H1 (cell line): Measurements from ENCODE around the gene SLC7A14. TPM values are rescaled to one million over a fixed set of nuclear protein-coding genes. Genes with fewer than 3 reads are reported as not detected.

Experiments used
- CTCF ChIA-PET: fragments of 300-600 bp; sonication (Branson Sonifier 250); formaldehyde crosslinking; loops from one replicate; lab custom pipeline; 2021; ENCODE audit not compliant: partially characterized antibody; lab: Charles Lee
- POLR2A ChIA-PET: fragments of 300-600 bp; sonication (Branson Sonifier 250); formaldehyde crosslinking; loops from one replicate; lab custom pipeline; 2021; ENCODE audit warnings: inconsistent platforms; ENCODE audit not compliant: partially characterized antibody; lab: Charles Lee
- DNase-seq, 2 experiments: peaks; one replicate each; pipeline versions ENCODE4 v3.0.0 to v3.0.0-alpha.2; 2010 to 2022; ENCODE audit warnings: low spot score in 2 of 2, low read depth in 1 of 2, mixed read lengths in 1 of 2
- FAIRE-seq: peaks from 2 replicates; lab custom pipeline; 2011; peaks lifted over from hg19 to GRCh38; lab: Jason Lieb, UNC
- H2AFZ ChIP-seq: 2 replicates; pipeline ENCODE4 v1.8.1; 2012; ENCODE audit warnings: low read length, inconsistent platforms
- H2AK5ac ChIP-seq: 2 replicates; pipeline ENCODE4 v1.6.1; 2013; ENCODE audit warnings: low read depth, low read length
- H2BK120ac ChIP-seq: replicated peaks from 2 replicates; pipeline ENCODE3; 2013; ENCODE audit warnings: low read depth, low read length, inconsistent platforms
- H2BK12ac ChIP-seq: 2 replicates; pipeline ENCODE4 v1.6.1; 2013; ENCODE audit warnings: low read depth, low read length
- H2BK15ac ChIP-seq: 2 replicates; pipeline ENCODE4 v1.6.1; 2013; ENCODE audit warnings: low read length
- H2BK20ac ChIP-seq: 2 replicates; pipeline ENCODE4 v1.6.1; 2013; ENCODE audit warnings: low read length
- H2BK5ac ChIP-seq: 2 replicates; pipeline ENCODE4 v1.6.1; 2013; ENCODE audit warnings: low read depth, low read length
- H3K14ac ChIP-seq: 2 replicates; pipeline ENCODE4 v1.6.1; 2013; ENCODE audit warnings: inconsistent platforms; ENCODE audit not compliant: insufficient read length
- H3K18ac ChIP-seq: 2 replicates; pipeline ENCODE4 v1.6.1; 2013; ENCODE audit warnings: low read length; ENCODE audit errors: extremely low read depth
- H3K23ac ChIP-seq: 2 replicates; pipeline ENCODE4 v1.6.1; 2013; ENCODE audit warnings: inconsistent platforms; ENCODE audit not compliant: insufficient read length
- H3K23me2 ChIP-seq: 2 replicates; pipeline ENCODE4 v1.6.1; 2013; ENCODE audit warnings: low read depth, low read length
- H3K27ac ChIP-seq: 2 replicates; pipeline ENCODE4 v1.6.1; 2011; ENCODE audit warnings: low read depth, low read length, inconsistent platforms
- H3K27me3 ChIP-seq, 4 experiments: replicated peaks in 1 of 4; 1 replicate in 1 of 4; 2 replicates in 3 of 4; pipeline versions ENCODE4 v1.6.1 to v1.8.1; 2011 to 2013; ENCODE audit warnings: low read length in 3 of 4, mild to moderate bottlenecking in 3 of 4, inconsistent platforms in 2 of 4, mixed read lengths in 2 of 4, moderate library complexity in 1 of 4; ENCODE audit not compliant: control insufficient read depth in 3 of 4, insufficient read depth in 3 of 4; ENCODE audit errors: extremely low read depth in 1 of 4
- H3K36me3 ChIP-seq, 4 experiments: 2 replicates each; pipeline versions ENCODE4 v1.6.1 to v1.8.1; 2011 to 2013; ENCODE audit warnings: mild to moderate bottlenecking in 4 of 4, low read length in 3 of 4, moderate library complexity in 2 of 4, control low read depth in 1 of 4, inconsistent platforms in 1 of 4; ENCODE audit not compliant: insufficient read depth in 4 of 4, control insufficient read depth in 2 of 4
- H3K4ac ChIP-seq: replicated peaks from 2 replicates; pipeline ENCODE3; 2013; ENCODE audit warnings: low read length, low read depth, mixed read lengths, inconsistent platforms; ENCODE audit not compliant: insufficient read length
- H3K4me1 ChIP-seq, 4 experiments: replicated peaks in 1 of 4; 1 replicate in 1 of 4; 2 replicates in 3 of 4; pipeline versions ENCODE4 v1.6.1 to v1.8.1; 2011 to 2013; ENCODE audit warnings: low read length in 3 of 4, inconsistent platforms in 2 of 4, mixed read lengths in 1 of 4; ENCODE audit not compliant: insufficient read depth in 4 of 4, control insufficient read depth in 3 of 4
- H3K4me2 ChIP-seq, 2 experiments: 2 replicates each; pipeline versions ENCODE4 v1.6.1 to v1.8.1; 2011 to 2013; ENCODE audit warnings: low read depth in 2 of 2, low read length in 2 of 2, control low read depth in 1 of 2, inconsistent platforms in 1 of 2, mild to moderate bottlenecking in 1 of 2; ENCODE audit not compliant: insufficient read depth in 1 of 2
- H3K4me3 ChIP-seq, 4 experiments: fragments of 200-600, 300-600 bp in 1 of 4; sonication (generic), shearing (Covaris generic), sonication (Bioruptor Twin) in 1 of 4; 2 replicates each; pipeline versions ENCODE4 v1.5.1 to v1.8.1; 2011 to 2016; ENCODE audit warnings: low read length in 4 of 4, low read depth in 3 of 4, control low read depth in 2 of 4, inconsistent platforms in 2 of 4, mild to moderate bottlenecking in 2 of 4, mixed read lengths in 1 of 4, moderate library complexity in 1 of 4; ENCODE audit not compliant: insufficient read depth in 2 of 4; ENCODE audit errors: extremely low read depth in 1 of 4
- H3K56ac ChIP-seq: replicated peaks from 2 replicates; pipeline ENCODE3; 2013; ENCODE audit warnings: low read depth, mild to moderate bottlenecking, mixed read lengths, low read length, inconsistent platforms; ENCODE audit not compliant: insufficient read length
- H3K79me1 ChIP-seq: 2 replicates; pipeline ENCODE4 v1.6.1; 2013; ENCODE audit warnings: low read depth, low read length, control low read depth
- H3K79me2 ChIP-seq, 2 experiments: 2 replicates each; pipeline versions ENCODE4 v1.6.1 to v1.8.1; 2012 to 2013; ENCODE audit warnings: low read length in 2 of 2, mild to moderate bottlenecking in 2 of 2, inconsistent platforms in 1 of 2; ENCODE audit not compliant: insufficient read depth in 2 of 2, control insufficient read depth in 1 of 2
- H3K9ac ChIP-seq, 4 experiments: replicated peaks in 1 of 4; 1 replicate in 1 of 4; 2 replicates in 3 of 4; pipeline versions ENCODE4 v1.6.1 to v1.8.1; 2011 to 2013; ENCODE audit warnings: low read depth in 3 of 4, low read length in 3 of 4, control low read depth in 2 of 4, mild to moderate bottlenecking in 2 of 4, moderate library complexity in 2 of 4, inconsistent platforms in 1 of 4; ENCODE audit errors: extremely low read depth in 1 of 4
- H3K9me3 ChIP-seq, 2 experiments: 2 replicates each; pipeline versions ENCODE4 v1.6.1 to v1.8.1; 2012 to 2013; ENCODE audit warnings: mild to moderate bottlenecking in 2 of 2, moderate library complexity in 2 of 2, control low read depth in 1 of 2, inconsistent platforms in 1 of 2, low read depth in 1 of 2, low read length in 1 of 2, mixed read lengths in 1 of 2; ENCODE audit not compliant: insufficient read depth in 2 of 2
- H4K20me1 ChIP-seq, 2 experiments: replicated peaks in 1 of 2; 2 replicates each; pipeline versions ENCODE3 to v1.8.1; 2011 to 2013; ENCODE audit warnings: inconsistent platforms in 2 of 2, low read length in 2 of 2, mild to moderate bottlenecking in 1 of 2; ENCODE audit not compliant: insufficient read depth in 2 of 2, control insufficient read depth in 1 of 2
- H4K5ac ChIP-seq: 2 replicates; pipeline ENCODE4 v1.6.1; 2013; ENCODE audit warnings: low read length, low read depth, mixed read lengths, inconsistent platforms; ENCODE audit not compliant: insufficient read length
- H4K8ac ChIP-seq: 2 replicates; pipeline ENCODE4 v1.8.0; 2013; ENCODE audit warnings: mild to moderate bottlenecking, moderate library complexity, low read length, inconsistent platforms; ENCODE audit not compliant: insufficient read depth; ENCODE audit errors: extremely low read depth
- H4K91ac ChIP-seq: replicated peaks from 2 replicates; pipeline ENCODE3; 2013; ENCODE audit warnings: low read length, mixed read lengths, inconsistent platforms; ENCODE audit not compliant: insufficient read length
- HDAC6 ChIP-seq: IDR thresholded peaks from one replicate; pipeline ENCODE4 v1.7.1; 2012; ENCODE audit warnings: low read depth, mild to moderate bottlenecking, inconsistent platforms, low read length, moderate library complexity
- WGBS, 2 experiments: shearing (Covaris generic) in 1 of 2; methylation state at CpG; one replicate each; pipeline versions ENCODE4 v1.1.6 to v1.1.7; 2013 to 2015; ENCODE audit warnings: low lambda C conversion rate in 2 of 2, mixed read lengths in 2 of 2, inconsistent platforms in 1 of 2, low coverage in 1 of 2, missing lambda C conversion rate in 1 of 2; ENCODE audit not compliant: insufficient replicate concordance in 2 of 2, insufficient coverage in 1 of 2, insufficient read length in 1 of 2; ENCODE audit errors: extremely low coverage in 1 of 2, missing lambda C conversion rate in 1 of 2; 5-methylcytosine and 5-hydroxymethylcytosine counted together
- polyA plus RNA-seq, 7 experiments: library from polyadenylated mRNA; depleted of rRNA in 3 of 7; stranded (reverse) in 5 of 7; unstranded in 2 of 7; fragments of >200 nt in 5 of 7; fragments of 200-250 nt in 2 of 7; gene quantifications; 1 replicate in 5 of 7; 2 replicates in 1 of 7; 4 replicates in 1 of 7; pipeline versions ENCODE4 v1.2.1 to v1.2.3, GENCODE V29; 2011 to 2013; ENCODE audit warnings: missing spikeins in 2 of 7, mixed read lengths in 2 of 7
- total RNA-seq: library from RNA; stranded (reverse); fragmentation: NEBNext Ultra II Directional; extraction: Animal tissue kit (Norgen Biotek cat#: 25700); gene quantifications from 2 replicates; pipeline ENCODE4 v1.2.1, GENCODE V29; 2021

The SLC7A14 gene
- total and polyA plus RNA-seq, 2 of the 8 experiments (the other 6 are each of a cell fraction or from before 2014, with no cell fraction given), result 0.21 to 0.95 TPM

DNA sequence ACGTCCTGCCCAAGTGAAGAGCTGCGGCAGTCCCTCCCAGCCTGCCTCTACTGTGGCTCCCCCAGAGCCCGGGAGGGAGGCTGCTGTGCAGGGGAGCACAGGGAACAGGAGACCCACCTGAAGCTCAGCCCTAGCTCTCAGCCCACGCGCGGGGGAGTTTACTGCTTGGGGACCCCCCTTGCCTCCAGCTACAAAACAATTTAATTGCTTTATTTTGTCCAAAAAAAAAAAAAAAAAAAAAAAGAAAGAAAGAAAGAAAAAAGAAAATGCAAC is 89.1 kb downstream of the SLC7A14 start:
- no peak overlapping the region for H4K8ac ChIP-seq
- no peak overlapping the region for H2BK120ac ChIP-seq
- H2AFZ ChIP-seq, result no peak overlapping the region
- no peak overlapping the region for H4K5ac ChIP-seq
- no peaks in the 10 kb centered on the region for H3K9me3 ChIP-seq
- H2AK5ac ChIP-seq, result no peak overlapping the region
- no peaks in the 10 kb centered on the region for H3K23me2 ChIP-seq
- FAIRE-seq (no peak), DNase-seq (no peak)
- H2BK20ac ChIP-seq, result no peak overlapping the region
- H2BK12ac ChIP-seq, result no peak overlapping the region
- WGBS, 2 experiments, result 80% methylated on average over 6 of the region's 6 CpGs; no CpG with 5 or more reads in 1 of the 2 experiments
- H3K4ac ChIP-seq, result no peak overlapping the region
- H2BK5ac ChIP-seq, result no peak overlapping the region
- no peak overlapping the region for H3K56ac ChIP-seq
- no peaks in the 10 kb centered on the region for H3K79me2 ChIP-seq
- no peak overlapping the region for H3K27ac ChIP-seq
- H3K23ac ChIP-seq, result no peak overlapping the region
- no peak overlapping the region for H3K4me3 ChIP-seq
- H3K14ac ChIP-seq, result no peak overlapping the region
- H3K4me2 ChIP-seq, result no peak overlapping the region
- H2BK15ac ChIP-seq, result no peak overlapping the region
- no peaks in the 10 kb centered on the region for H4K20me1 ChIP-seq
- no peak overlapping the region for H3K9ac ChIP-seq
- H3K27me3 ChIP-seq, result no peaks in the 10 kb centered on the region
- no peak overlapping the region for H4K91ac ChIP-seq
- no peaks in the 10 kb centered on the region for H3K79me1 ChIP-seq
- H3K18ac ChIP-seq, result no peak overlapping the region
- CTCF ChIA-PET, result interaction anchor here (0.5 to 10.9 kb wide), 26 partner anchors 11 to 425 kb away, joined by 3 to 156 read pairs (median 4); partner anchors contain the start of genes CLDN11 and SLC7A14
- no peaks in the 10 kb centered on the region for H3K36me3 ChIP-seq
- peaks cover 0 to 3% (median 0%) of the 10 kb centered on the region in 4 experiments; a peak in 1 of 7 replicates for H3K4me1 ChIP-seq
- POLR2A ChIA-PET, result interaction anchor here (1.1 kb wide), 1 partner anchor 373 kb away, joined by 4 read pairs; no protein-coding TSS in a partner anchor
- no peak for TF ChIP-seq HDAC6
